ENCODE results near the gene ANXA2R.

Gene ANXA2R

DNA sequence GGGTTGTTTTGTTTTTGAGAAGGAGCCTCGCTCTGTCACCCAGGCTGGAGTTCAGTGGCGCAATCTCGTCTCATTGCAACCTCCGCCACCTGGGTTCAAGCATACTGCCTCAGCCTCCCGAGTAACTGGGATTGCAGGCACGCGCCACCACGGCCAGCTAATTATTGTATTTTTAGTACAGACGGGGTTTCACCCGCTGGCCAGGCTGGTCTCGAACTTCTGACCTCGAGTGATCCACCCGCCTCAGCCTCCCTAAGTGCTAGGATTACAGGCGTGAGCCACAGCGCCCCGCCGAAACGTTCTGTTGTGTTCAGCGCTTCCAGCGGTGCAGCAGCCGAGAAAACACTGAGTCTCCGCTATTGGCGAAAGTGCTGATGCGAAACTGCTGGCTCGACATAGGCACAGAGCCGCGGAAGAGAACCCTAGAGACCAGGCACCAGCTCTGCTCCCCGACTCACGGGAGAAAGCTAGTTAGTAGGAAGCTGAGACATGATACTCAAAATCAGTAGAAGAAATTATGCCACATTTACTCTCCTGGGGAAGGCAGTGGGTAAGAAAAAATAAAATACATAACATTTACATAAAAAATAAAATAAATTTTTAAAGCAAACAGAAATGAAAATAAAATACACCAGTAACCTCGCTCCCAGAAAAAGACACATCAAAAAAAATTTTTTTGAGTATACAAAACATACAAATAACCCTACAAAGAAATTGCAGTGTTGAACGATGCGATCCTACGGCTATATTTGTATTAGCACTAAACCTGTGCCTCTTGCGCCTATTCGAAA lies 31.6 kb downstream of the ANXA2R start:
- H3K9ac ChIP-seq (ENCODE audit: low read depth, low read length, poor library complexity, severe bottlenecking), result peak overlapping the region; percentile 100
- no peaks in the 10 kb centered on the region for H3K36me3 ChIP-seq (ENCODE audit: insufficient read depth, low read length)
- H3K9me3 ChIP-seq (ENCODE audit: insufficient read depth, low read depth, low read length), result no peaks in the 10 kb centered on the region
- H3K9me2 ChIP-seq (replicated peaks; ENCODE audit: low read depth, low read length), result no peaks in the 10 kb centered on the region
- H3K4me1 ChIP-seq (ENCODE audit: insufficient read depth, low read length, poor library complexity, severe bottlenecking), result peaks cover 57% of the 10 kb centered on the region
- H2AFZ ChIP-seq (ENCODE audit: low read length), result no peak overlapping the region
- peaks cover 81% of the 10 kb centered on the region for H3K79me2 ChIP-seq (ENCODE audit: insufficient read depth, low read length)
- TF ChIP-seq, protein P1, sequence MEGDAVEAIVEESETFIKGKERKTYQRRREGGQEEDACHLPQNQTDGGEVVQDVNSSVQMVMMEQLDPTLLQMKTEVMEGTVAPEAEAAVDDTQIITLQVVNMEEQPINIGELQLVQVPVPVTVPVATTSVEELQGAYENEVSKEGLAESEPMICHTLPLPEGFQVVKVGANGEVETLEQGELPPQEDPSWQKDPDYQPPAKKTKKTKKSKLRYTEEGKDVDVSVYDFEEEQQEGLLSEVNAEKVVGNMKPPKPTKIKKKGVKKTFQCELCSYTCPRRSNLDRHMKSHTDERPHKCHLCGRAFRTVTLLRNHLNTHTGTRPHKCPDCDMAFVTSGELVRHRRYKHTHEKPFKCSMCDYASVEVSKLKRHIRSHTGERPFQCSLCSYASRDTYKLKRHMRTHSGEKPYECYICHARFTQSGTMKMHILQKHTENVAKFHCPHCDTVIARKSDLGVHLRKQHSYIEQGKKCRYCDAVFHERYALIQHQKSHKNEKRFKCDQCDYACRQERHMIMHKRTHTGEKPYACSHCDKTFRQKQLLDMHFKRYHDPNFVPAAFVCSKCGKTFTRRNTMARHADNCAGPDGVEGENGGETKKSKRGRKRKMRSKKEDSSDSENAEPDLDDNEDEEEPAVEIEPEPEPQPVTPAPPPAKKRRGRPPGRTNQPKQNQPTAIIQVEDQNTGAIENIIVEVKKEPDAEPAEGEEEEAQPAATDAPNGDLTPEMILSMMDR (conservative IDR thresholded peaks at IDR 0.05; ENCODE audit: low read length), result peak; percentile 16; the same call in 1 of the 2 replicates
- no peak for TF ChIP-seq EZH2phosphoT487 (IDR thresholded peaks at IDR 0.05; ENCODE audit: borderline replicate concordance)
- peaks cover 22% of the 10 kb centered on the region for H3F3A ChIP-seq (ENCODE audit: low read depth)
- peak overlapping the region; percentile 95 for H3K4me3 ChIP-seq (ENCODE audit: low read length, poor library complexity, severe bottlenecking)
- peak overlapping the region; percentile 96 for H3K4me2 ChIP-seq (ENCODE audit: low read depth, low read length, poor library complexity, severe bottlenecking)
- H3K27me3 ChIP-seq (ENCODE audit: insufficient read depth, low read length, poor library complexity, severe bottlenecking), result no peaks in the 10 kb centered on the region
- H4K20me1 ChIP-seq (ENCODE audit: insufficient read depth, low read length, poor library complexity, severe bottlenecking), result no peaks in the 10 kb centered on the region

DNA sequence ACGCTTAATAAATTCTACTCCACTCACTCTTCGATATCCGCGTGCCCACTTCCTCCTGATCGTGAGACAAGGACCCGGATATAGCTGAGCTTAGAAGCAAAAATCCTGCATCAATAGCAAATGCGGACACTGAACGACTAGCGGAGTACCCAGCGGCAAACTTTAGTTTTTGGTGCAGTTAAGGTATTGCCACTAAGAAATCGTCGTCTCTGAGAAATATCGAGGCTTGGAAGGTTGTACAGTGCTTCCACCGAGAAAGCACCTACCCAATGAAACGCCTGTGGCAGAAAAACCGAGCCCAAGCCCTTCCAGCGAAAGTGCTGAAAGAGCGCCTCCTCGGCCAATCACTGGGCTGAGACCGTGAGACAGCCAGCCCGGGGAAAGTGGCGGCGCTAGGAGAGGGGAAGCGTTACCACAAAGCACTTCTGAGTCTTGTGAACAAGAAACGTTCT lies 32.2 kb downstream of the ANXA2R start:
- TF ChIP-seq EZH2phosphoT487 (IDR thresholded peaks at IDR 0.05; ENCODE audit: borderline replicate concordance), result no peak
- TF ChIP-seq, protein P1 (conservative IDR thresholded peaks at IDR 0.05; ENCODE audit: low read length), result 0 out of 2 replicates have a peak, but pooled peaks have one; percentile 21
- Histone ChIP-seq H3K9me2 (replicated peaks; ENCODE audit: low read depth, low read length) (no peaks in the 10 kb centered on the region), H3F3A (ENCODE audit: low read depth) (peaks cover 22% of the 10 kb centered on the region), H3K4me3 (ENCODE audit: low read length, poor library complexity, severe bottlenecking) (peak overlapping the region; percentile 95), H3K9me3 (ENCODE audit: insufficient read depth, low read depth, low read length) (no peaks in the 10 kb centered on the region), H3K79me2 (ENCODE audit: insufficient read depth, low read length) (peaks cover 78% of the 10 kb centered on the region), H3K9ac (ENCODE audit: low read depth, low read length, poor library complexity, severe bottlenecking) (peak overlapping the region; percentile 100), H3K27me3 (ENCODE audit: insufficient read depth, low read length, poor library complexity, severe bottlenecking) (no peaks in the 10 kb centered on the region), H2AFZ (ENCODE audit: low read length) (no peak overlapping the region), H4K20me1 (ENCODE audit: insufficient read depth, low read length, poor library complexity, severe bottlenecking) (no peaks in the 10 kb centered on the region), H3K4me1 (ENCODE audit: insufficient read depth, low read length, poor library complexity, severe bottlenecking) (peaks cover 58% of the 10 kb centered on the region), H3K36me3 (ENCODE audit: insufficient read depth, low read length) (no peaks in the 10 kb centered on the region), H3K4me2 (ENCODE audit: low read depth, low read length, poor library complexity, severe bottlenecking) (peak overlapping the region; percentile 96)

DNA sequence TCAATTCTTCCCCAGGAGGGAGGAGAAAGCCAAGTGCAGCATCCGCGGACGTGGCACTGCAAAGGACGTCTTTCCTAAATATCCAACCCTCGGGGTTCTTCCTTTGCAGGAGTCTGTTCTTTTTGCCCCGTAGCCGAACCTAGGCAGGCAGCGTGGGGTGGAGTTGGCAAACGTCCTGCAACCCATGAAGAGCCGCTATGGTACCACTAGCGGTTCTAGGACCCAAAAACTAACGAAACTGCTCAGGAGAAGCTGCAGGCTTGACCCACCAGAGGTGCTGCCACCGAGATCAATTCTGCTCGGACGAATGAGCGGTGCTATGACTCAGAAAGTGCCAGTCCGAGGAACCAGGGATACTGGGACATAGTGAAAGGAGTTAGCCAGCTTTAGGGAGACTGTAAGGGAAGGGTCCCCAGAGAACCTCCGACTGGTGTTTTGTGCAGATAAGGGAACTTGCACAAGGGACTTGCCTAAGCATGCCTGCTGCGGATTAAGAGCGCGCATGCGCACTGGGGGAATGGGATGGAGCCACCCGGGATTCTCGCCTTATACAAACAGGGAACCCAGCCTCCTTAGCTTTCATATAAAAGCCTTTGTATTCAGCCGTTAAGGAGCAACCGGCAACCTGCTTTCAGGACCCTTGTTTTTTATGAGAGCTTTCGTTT lies 32.7 kb downstream of the ANXA2R start:
- H3K36me3 ChIP-seq (ENCODE audit: insufficient read depth, low read length), result no peaks in the 10 kb centered on the region
- peaks cover 79% of the 10 kb centered on the region for H3K79me2 ChIP-seq (ENCODE audit: insufficient read depth, low read length)
- no peak overlapping the region for H2AFZ ChIP-seq (ENCODE audit: low read length)
- H3K4me3 ChIP-seq (ENCODE audit: low read length, poor library complexity, severe bottlenecking), result peak overlapping the region; percentile 95
- peaks cover 22% of the 10 kb centered on the region for H3F3A ChIP-seq (ENCODE audit: low read depth)
- H3K27me3 ChIP-seq (ENCODE audit: insufficient read depth, low read length, poor library complexity, severe bottlenecking), result no peaks in the 10 kb centered on the region
- H3K9me2 ChIP-seq (replicated peaks; ENCODE audit: low read depth, low read length), result no peaks in the 10 kb centered on the region
- H4K20me1 ChIP-seq (ENCODE audit: insufficient read depth, low read length, poor library complexity, severe bottlenecking), result no peaks in the 10 kb centered on the region
- H3K9me3 ChIP-seq (ENCODE audit: insufficient read depth, low read depth, low read length), result no peaks in the 10 kb centered on the region
- TF ChIP-seq EZH2phosphoT487 (IDR thresholded peaks at IDR 0.05; ENCODE audit: borderline replicate concordance), result no peak
- TF ChIP-seq, protein P1 (conservative IDR thresholded peaks at IDR 0.05; ENCODE audit: low read length), result no peak
- peak overlapping the region; percentile 100 for H3K9ac ChIP-seq (ENCODE audit: low read depth, low read length, poor library complexity, severe bottlenecking)
- peak overlapping the region; percentile 96 for H3K4me2 ChIP-seq (ENCODE audit: low read depth, low read length, poor library complexity, severe bottlenecking)
- peaks cover 58% of the 10 kb centered on the region for H3K4me1 ChIP-seq (ENCODE audit: insufficient read depth, low read length, poor library complexity, severe bottlenecking)
